DMS114 treated with DMSO at 0.1 percent for 48 hours (cell line): ENCODE results near the gene TRIM33.
"Not testable (repeated sequence)": the region's sequence is repeated elsewhere in the genome, so short reads cannot be mapped to it uniquely, and the experiment has no call there.

Experiments used
- DNase-seq: peaks from one replicate; lab custom pipeline; 2025; ENCODE audit not compliant: unreplicated experiment; lab: John Stamatoyannopoulos, UW

TRIM33 gene

GRCh38 chr1:114468047-114468446 lies 43.0 kb downstream of the TRIM33 start:
- DNase-seq = no peak

GRCh38 chr1:114467491-114467890 lies 43.5 kb downstream of the TRIM33 start:
- DNase-seq = no peak

- no peak for DNase-seq
Measured at GRCh38 chr1:114466334-114467014, 44.5 kb downstream of the TRIM33 start.

- DNase-seq = no peak
Measured at GRCh38 chr1:114462963-114463362, 48.0 kb downstream of the TRIM33 start.

GRCh38 chr1:114462341-114462740 lies 48.7 kb downstream of the TRIM33 start:
- no peak for DNase-seq

GRCh38 chr1:114458237-114458777 lies 52.7 kb downstream of the TRIM33 start:
- DNase-seq = no peak

GRCh38 chr1:114457675-114458236 lies 53.2 kb downstream of the TRIM33 start:
- DNase-seq = no peak

GRCh38 chr1:114456586-114456985 lies 54.4 kb downstream of the TRIM33 start:
- no peak for DNase-seq

- no peak for DNase-seq
Measured at GRCh38 chr1:114455102-114455785, 55.8 kb downstream of the TRIM33 start.

GRCh38 chr1:114454539-114454938 lies 56.5 kb downstream of the TRIM33 start:
- DNase-seq = no peak

GRCh38 chr1:114453361-114453784 lies 57.6 kb downstream of the TRIM33 start:
- DNase-seq = no peak

- no peak for DNase-seq
Measured at GRCh38 chr1:114448370-114449036, 62.5 kb downstream of the TRIM33 start.

GRCh38 chr1:114446198-114446597 lies 64.8 kb downstream of the TRIM33 start:
- DNase-seq = no peak

GRCh38 chr1:114443226-114443625 lies 67.8 kb downstream of the TRIM33 start:
- not testable (repeated sequence) for DNase-seq

- no peak for DNase-seq
Measured at GRCh38 chr1:114441332-114441731, 69.7 kb downstream of the TRIM33 start.

GRCh38 chr1:114439369-114439768 lies 71.6 kb downstream of the TRIM33 start:
- no peak for DNase-seq

- DNase-seq = no peak
Measured at GRCh38 chr1:114437812-114438211, 73.2 kb downstream of the TRIM33 start.

GRCh38 chr1:114436799-114437198 lies 74.2 kb downstream of the TRIM33 start:
- DNase-seq = no peak

- no peak for DNase-seq
Measured at GRCh38 chr1:114435088-114435715, 75.8 kb downstream of the TRIM33 start.

GRCh38 chr1:114431026-114431425 lies 80.0 kb downstream of the TRIM33 start:
- DNase-seq = no peak
